Keratinocyte (primary cell): ENCODE measurements around the gene CXCL1. TPM values are rescaled to one million over a fixed set of nuclear protein-coding genes. Genes with fewer than 3 reads are reported as not detected.
A peak's percentile ranks its signal among the peaks of the same experiment; 100 is the strongest.

ENCODE experiments used
- DNase-seq: peaks from one replicate; pipeline ENCODE4 v3.0.0-alpha.2; 2011; ENCODE audit warnings: low read depth, missing footprints, low spot score
- FAIRE-seq: peaks from 2 replicates; lab custom pipeline; 2011; peaks lifted over from hg19 to GRCh38; lab: Jason Lieb, UNC
- H2AFZ ChIP-seq: 2 replicates; pipeline ENCODE4 v1.6.0; 2012; ENCODE audit warnings: low read length, control low read depth, inconsistent platforms; ENCODE audit not compliant: control insufficient read depth
- H3K27ac ChIP-seq: 2 replicates; pipeline ENCODE4 v1.5.1; 2011; ENCODE audit warnings: low read length; ENCODE audit not compliant: control insufficient read depth, insufficient read depth
- H3K27me3 ChIP-seq: 3 replicates; pipeline ENCODE4 v1.6.0; 2011; ENCODE audit warnings: low read length; ENCODE audit not compliant: control insufficient read depth, insufficient read depth; ENCODE audit errors: extremely low read depth
- H3K36me3 ChIP-seq, 2 experiments: 2 replicates in 1 of 2; 3 replicates in 1 of 2; pipeline ENCODE4 v1.5.1; 2011; ENCODE audit warnings: low read length in 2 of 2, mild to moderate bottlenecking in 1 of 2; ENCODE audit not compliant: control insufficient read depth in 2 of 2, insufficient read depth in 2 of 2; ENCODE audit errors: extremely low read depth in 1 of 2
- H3K4me1 ChIP-seq: 3 replicates; pipeline ENCODE4 v1.5.1; 2011; ENCODE audit warnings: low read length; ENCODE audit not compliant: control insufficient read depth, insufficient read depth; ENCODE audit errors: extremely low read depth
- H3K4me2 ChIP-seq: 3 replicates; pipeline ENCODE4 v1.6.0; 2011; ENCODE audit warnings: low read depth, low read length; ENCODE audit not compliant: control insufficient read depth, insufficient read depth; ENCODE audit errors: extremely low read depth
- H3K4me3 ChIP-seq, 3 experiments: fragments of 200-600 bp in 1 of 3; sonication (generic) in 1 of 3; 2 replicates in 2 of 3; 3 replicates in 1 of 3; pipeline ENCODE4 v1.5.1; 2011 to 2016; ENCODE audit warnings: low read length in 3 of 3, mild to moderate bottlenecking in 3 of 3, control low read depth in 2 of 3, inconsistent platforms in 1 of 3, low read depth in 1 of 3, mixed read lengths in 1 of 3, mixed run types in 1 of 3, moderate library complexity in 1 of 3; ENCODE audit not compliant: control insufficient read depth in 2 of 3, insufficient read depth in 2 of 3; ENCODE audit errors: extremely low read depth in 1 of 3
- H3K79me2 ChIP-seq: 2 replicates; pipeline ENCODE4 v1.6.0; 2012; ENCODE audit warnings: low read length; ENCODE audit not compliant: control insufficient read depth, insufficient read depth
- H3K9ac ChIP-seq: 3 replicates; pipeline ENCODE4 v1.6.0; 2011; ENCODE audit warnings: low read length; ENCODE audit not compliant: control insufficient read depth, insufficient read depth; ENCODE audit errors: extremely low read depth
- H3K9me1 ChIP-seq: 3 replicates; pipeline ENCODE4 v1.6.0; 2011; ENCODE audit warnings: low read length; ENCODE audit not compliant: control insufficient read depth, insufficient read depth; ENCODE audit errors: extremely low read depth
- H3K9me3 ChIP-seq: 2 replicates; pipeline ENCODE4 v1.5.1; 2012; ENCODE audit warnings: low read depth, low read length; ENCODE audit not compliant: control insufficient read depth
- H4K20me1 ChIP-seq: 3 replicates; pipeline ENCODE4 v1.6.0; 2011; ENCODE audit warnings: low read length; ENCODE audit not compliant: control insufficient read depth, insufficient read depth; ENCODE audit errors: extremely low read depth
- CTCF ChIP-seq, 3 experiments: IDR thresholded peaks in 1 of 3; conservative IDR thresholded peaks in 1 of 3; optimal IDR thresholded peaks in 1 of 3; 2 replicates in 2 of 3; 3 replicates in 1 of 3; pipeline versions ENCODE3 to v1.5.1; 2011; ENCODE audit warnings: low read length in 3 of 3, mild to moderate bottlenecking in 3 of 3, moderate library complexity in 2 of 3, control low read depth in 1 of 3, inconsistent platforms in 1 of 3; ENCODE audit not compliant: insufficient read depth in 2 of 3; ENCODE audit errors: extremely low read depth in 1 of 3
- EZH2 ChIP-seq: IDR thresholded peaks from one replicate; pipeline ENCODE4 v1.6.1; 2012; ENCODE audit warnings: inconsistent platforms, mild to moderate bottlenecking, low read length, moderate library complexity
- dilution Hi-C: fragments of 300-500 bp; cut with MboI; formaldehyde crosslinking; loops from one replicate; pipeline ENCODE4 v1.7.0; 2020; ENCODE audit warnings: low sequenced_read_pairs; ENCODE audit not compliant: extremely low pct_ligation_motif_present
- polyA plus RNA-seq, 5 experiments: library from polyadenylated mRNA; depleted of rRNA in 3 of 5; stranded (reverse) in 3 of 5; stranded (forward) in 1 of 5; unstranded in 1 of 5; fragments of >200 nt; gene quantifications; 1 replicate in 1 of 5; 2 replicates in 3 of 5; 3 replicates in 1 of 5; pipeline versions ENCODE4 v1.2.1 to v1.2.3, GENCODE V29; 2011 to 2012; ENCODE audit warnings: missing spikeins in 2 of 5, low read depth in 1 of 5, low replicate concordance in 1 of 5

Gene CXCL1
- polyA plus RNA-seq, 1 donor (not counting 4 experiments of a cell fraction or from before 2014, with no cell fraction given) = 35.5 TPM

GRCh38 chr4:73839715-73840114, 29.5 kb upstream of the CXCL1 start:
- Histone ChIP-seq H2AFZ (no peak overlapping the region), H3K4me2 (no peak overlapping the region), H3K9me3 (no peaks in the 10 kb centered on the region), H3K9me1 (no peaks in the 10 kb centered on the region), H3K27me3 (no peaks in the 10 kb centered on the region), H4K20me1 (no peaks in the 10 kb centered on the region), H3K4me3 (no peak overlapping the region), H3K9ac (no peak overlapping the region), H3K36me3 (no peaks in the 10 kb centered on the region), H3K79me2 (no peaks in the 10 kb centered on the region), H3K4me1 (peaks cover 33% of the 10 kb centered on the region), H3K27ac (no peak overlapping the region)
- dilution Hi-C loops = no loop called here
- TF ChIP-seq CTCF (optimal IDR thresholded peaks at IDR 0.05 in 1 of 3, IDR thresholded peaks at IDR 0.05 in 1 of 3, conservative IDR thresholded peaks at IDR 0.05 in 1 of 3; ENCODE audit: extremely low read depth in 1 of 3, insufficient read depth in 2 of 3, low read length in 3 of 3) = no peak
- TF ChIP-seq EZH2 = no peak
- DNase-seq = no peak
- FAIRE-seq = no peak

- H3K4me3 ChIP-seq = no peak overlapping the region
- peak overlapping the region; percentile 19 for H3K4me2 ChIP-seq
- no peaks in the 10 kb centered on the region for H3K27me3 ChIP-seq
- no peaks in the 10 kb centered on the region for H3K9me1 ChIP-seq
- TF ChIP-seq EZH2 = no peak
- no peak for TF ChIP-seq CTCF (optimal IDR thresholded peaks at IDR 0.05 in 1 of 3, IDR thresholded peaks at IDR 0.05 in 1 of 3, conservative IDR thresholded peaks at IDR 0.05 in 1 of 3; ENCODE audit: extremely low read depth in 1 of 3, insufficient read depth in 2 of 3, low read length in 3 of 3)
- dilution Hi-C loops = no loop called here
- H3K36me3 ChIP-seq = no peaks in the 10 kb centered on the region
- DNase-seq = no peak
- no peaks in the 10 kb centered on the region for H3K79me2 ChIP-seq
- H3K9me3 ChIP-seq = no peaks in the 10 kb centered on the region
- peak overlapping the region; percentile 11 for H3K27ac ChIP-seq
- no peak for FAIRE-seq
- no peak overlapping the region for H2AFZ ChIP-seq
- no peak overlapping the region for H3K9ac ChIP-seq
- H3K4me1 ChIP-seq = peaks cover 35% of the 10 kb centered on the region
- H4K20me1 ChIP-seq = no peaks in the 10 kb centered on the region
These were observed 27.8 kb upstream of the CXCL1 start for GRCh38 chr4:73841243-73841925.
